Measurements from ENCODE around the gene VGLL4.

VGLL4 gene

GRCh38 chr3:11563159-11563864 is 80.4 kb downstream of the VGLL4 start:
- no peak for ATAC-seq

- no peak for ATAC-seq
Measured at GRCh38 chr3:11562277-11562881, 81.3 kb downstream of the VGLL4 start.

- no peak for ATAC-seq
Measured at GRCh38 chr3:11560746-11561145, 83.0 kb downstream of the VGLL4 start.

DNA sequence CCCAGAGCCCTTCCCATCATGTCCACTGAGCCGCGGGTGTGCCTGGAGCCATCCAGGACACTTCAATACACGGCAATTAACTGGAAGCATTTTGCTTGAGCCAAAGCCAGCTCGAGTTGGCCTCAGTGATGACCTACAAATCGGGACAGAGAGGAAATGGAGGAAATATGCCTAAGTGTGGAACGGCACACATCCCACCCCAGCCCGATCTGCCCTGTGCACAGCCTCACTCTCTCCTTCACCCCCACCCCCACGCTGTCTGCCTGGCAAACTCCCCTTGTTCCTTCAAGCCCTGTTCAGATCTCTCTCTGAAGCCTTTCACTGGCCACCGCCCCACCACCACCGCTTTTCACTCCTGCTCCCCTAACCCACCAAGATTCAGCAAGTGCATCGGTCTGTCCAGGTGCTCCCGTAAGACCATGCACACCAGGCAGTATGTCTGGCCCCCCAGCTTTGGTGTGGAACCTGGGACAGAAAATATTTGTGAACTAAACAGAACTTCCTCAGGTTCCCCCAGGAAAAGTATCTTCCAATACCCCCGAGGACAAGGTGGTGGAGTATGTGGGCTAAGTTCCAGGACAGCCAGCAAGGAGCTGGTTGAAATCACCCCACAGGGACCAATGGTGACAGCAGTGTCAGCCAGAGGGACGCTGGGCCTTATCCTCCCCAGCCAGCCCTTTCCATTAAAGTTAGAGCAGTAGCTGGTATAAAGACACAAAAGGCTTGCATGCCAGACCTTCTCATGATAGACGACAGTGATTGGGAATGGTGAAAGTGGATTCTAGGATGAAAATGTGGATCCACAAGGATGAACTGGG is 83.7 kb downstream of the VGLL4 start:
- no peak for ATAC-seq

DNA sequence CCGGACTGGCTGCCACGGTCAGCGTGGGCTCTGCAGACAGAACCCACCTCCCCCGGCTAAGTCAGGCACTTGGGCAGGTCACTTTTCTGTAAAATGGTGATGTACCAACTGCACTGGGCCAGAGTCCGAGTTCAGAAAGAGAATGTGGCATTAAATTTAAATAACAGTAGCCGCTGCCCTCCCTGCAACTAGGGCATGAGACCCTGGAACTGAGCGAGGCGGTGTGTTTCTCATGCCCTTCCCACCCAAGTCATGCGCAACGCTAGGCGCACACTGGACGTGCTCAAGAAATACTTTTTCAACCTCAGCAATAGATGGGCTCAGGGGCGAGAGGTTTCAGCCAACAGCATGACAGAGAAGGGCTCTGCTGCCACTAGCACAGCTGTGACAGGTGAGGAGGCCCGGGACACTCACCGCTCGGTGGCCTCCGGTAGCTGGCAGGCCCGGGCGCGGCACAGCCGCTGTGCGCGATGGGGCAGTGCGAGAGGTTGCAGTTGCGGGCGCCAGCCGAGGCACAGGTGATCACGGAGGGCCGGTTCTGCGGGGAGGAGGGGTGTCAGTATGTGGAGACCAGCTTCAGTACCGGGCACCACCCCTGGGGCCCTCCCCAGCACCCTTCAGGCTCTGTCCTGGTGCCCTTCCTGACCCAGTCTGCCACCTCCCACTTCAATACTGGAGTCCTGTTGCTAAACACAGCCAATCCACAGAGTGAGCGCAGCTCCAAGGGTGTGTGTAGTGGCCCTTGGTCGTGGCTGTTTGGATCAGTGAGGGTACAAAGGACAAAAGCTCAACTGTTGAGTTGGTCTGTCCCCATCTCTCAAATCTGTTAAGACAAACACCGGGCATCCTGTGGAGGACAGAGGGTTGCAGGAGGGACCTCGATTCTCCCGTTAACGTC is 84.5 kb downstream of the VGLL4 start:
- no peak for ATAC-seq

DNA sequence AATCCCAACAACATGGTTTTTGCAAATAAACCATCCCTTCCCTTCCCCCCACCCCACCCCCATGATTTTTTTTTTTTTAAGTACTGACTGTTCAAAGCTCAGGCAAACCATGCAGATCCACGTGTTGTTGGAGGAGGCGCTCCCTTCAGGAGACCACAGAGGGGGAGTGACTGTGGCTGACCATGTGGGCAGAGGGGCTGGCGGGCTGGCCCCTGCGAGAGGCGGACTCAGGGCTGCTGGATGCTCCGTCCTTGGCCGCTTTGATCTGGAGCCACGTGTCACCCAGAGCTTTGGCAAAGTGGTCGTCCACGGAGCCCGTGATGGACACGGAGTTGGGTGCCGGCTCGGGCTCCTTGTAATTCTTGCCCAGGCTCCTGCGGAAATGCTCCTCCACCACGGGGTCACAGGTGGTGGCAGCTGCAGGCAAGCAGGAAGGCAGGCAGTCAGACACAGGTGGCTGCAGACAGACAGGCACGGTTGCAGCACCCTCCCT is 85.3 kb downstream of the VGLL4 start:
- ATAC-seq, result no peak

- peak; percentile 26 to 28 for ATAC-seq
Measured at GRCh38 chr3:11558002-11558401, 85.7 kb downstream of the VGLL4 start.

- no peak for ATAC-seq
Measured at GRCh38 chr3:11556851-11557644, 86.7 kb downstream of the VGLL4 start.

DNA sequence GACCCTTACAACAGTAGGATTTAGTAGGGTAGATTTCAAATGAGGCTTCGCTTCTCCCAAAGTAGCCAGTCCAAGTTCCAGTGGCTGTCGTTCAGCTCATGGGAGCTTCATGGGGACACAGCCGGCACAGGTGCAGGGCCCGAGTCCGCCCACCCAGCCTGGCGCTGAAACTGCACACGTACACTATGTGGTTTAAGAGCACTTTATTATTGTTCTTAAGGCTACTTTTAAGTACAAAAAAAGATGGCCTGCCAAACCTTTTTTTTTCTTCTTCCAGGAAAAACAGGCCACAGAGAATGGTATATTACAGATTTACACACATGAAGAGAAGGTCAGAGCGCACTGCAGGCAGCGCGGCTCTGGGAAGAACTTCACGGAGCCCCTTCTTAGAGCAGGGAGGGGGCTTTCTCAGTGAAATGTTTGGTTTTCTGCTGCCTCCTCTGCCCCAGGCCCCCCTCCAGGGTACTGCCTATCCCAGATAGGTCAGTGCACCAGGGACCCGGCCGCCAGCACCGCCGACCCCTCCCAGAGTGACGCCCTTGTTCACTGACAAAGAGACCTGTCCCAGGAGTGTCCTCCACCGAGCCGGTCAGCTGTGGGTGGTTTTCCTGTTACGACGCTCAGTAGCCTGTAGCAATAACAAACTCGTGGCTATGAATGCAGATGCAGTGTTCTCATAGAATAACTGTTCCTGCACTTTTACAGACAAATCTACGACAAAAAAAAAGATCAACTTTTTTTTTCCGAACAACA is 87.7 kb downstream of the VGLL4 start:
- no peak for ATAC-seq

- ATAC-seq, result no peak
Measured at GRCh38 chr3:11555211-11555782, 88.4 kb downstream of the VGLL4 start.

DNA sequence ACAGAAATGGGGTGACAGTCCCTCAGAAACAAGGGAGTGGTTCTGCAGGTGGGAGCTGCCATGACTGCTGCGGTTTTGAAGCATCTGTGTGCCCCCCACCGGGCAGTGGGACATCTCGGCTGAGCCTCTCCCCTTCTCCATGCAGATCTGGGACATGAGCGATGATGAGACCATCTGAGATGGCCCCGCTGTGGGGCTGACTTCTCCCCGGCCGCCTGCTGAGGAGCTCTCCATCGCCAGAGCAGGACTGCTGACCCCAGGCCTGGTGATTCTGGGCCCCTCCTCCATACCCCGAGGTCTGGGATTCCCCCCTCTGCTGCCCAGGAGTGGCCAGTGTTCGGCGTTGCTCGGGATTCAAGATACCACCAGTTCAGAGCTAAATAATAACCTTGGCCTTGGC is 89.0 kb downstream of the VGLL4 start:
- ATAC-seq, result no peak

- no peak for ATAC-seq
Measured at GRCh38 chr3:11554236-11554610, 89.5 kb downstream of the VGLL4 start.

DNA sequence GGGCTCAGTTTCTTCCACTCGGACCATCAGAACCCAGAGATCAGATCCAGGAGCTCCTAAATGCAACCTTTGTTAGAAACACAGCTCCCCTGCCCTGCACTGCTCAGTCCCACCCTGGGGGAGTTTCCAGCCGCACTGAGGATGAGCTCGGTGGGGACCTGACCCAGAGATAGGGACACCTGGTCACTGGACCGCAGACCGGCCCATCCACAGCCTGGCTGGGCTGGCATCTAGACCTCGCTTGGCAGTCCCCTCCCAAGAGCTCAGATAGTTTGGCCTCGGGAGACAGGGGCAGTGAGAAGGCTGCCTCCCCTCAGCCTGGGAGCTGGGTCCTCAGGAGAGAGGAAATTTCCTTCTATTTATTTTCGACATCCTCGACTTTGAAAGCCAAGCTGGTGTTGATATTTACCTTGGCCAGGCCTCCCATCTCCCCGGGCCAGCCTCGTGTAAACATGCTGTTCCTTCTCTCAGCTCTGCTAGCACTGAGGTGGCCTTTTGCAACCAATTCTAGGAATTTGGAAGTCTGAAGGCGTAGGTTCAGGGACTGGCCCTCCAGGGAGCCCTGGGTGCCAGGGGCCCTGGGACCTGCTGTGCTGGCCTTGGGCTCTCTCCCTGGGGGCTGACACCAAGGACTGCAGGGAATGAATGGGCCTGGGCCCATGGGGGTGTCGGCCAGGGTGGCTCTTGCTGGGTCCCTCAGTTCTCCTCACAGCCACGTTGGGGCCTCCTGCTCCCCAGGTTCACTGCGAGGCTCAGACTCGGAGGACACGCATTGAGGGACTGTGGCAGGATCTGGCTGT is 90.1 kb downstream of the VGLL4 start:
- ATAC-seq, result no peak

DNA sequence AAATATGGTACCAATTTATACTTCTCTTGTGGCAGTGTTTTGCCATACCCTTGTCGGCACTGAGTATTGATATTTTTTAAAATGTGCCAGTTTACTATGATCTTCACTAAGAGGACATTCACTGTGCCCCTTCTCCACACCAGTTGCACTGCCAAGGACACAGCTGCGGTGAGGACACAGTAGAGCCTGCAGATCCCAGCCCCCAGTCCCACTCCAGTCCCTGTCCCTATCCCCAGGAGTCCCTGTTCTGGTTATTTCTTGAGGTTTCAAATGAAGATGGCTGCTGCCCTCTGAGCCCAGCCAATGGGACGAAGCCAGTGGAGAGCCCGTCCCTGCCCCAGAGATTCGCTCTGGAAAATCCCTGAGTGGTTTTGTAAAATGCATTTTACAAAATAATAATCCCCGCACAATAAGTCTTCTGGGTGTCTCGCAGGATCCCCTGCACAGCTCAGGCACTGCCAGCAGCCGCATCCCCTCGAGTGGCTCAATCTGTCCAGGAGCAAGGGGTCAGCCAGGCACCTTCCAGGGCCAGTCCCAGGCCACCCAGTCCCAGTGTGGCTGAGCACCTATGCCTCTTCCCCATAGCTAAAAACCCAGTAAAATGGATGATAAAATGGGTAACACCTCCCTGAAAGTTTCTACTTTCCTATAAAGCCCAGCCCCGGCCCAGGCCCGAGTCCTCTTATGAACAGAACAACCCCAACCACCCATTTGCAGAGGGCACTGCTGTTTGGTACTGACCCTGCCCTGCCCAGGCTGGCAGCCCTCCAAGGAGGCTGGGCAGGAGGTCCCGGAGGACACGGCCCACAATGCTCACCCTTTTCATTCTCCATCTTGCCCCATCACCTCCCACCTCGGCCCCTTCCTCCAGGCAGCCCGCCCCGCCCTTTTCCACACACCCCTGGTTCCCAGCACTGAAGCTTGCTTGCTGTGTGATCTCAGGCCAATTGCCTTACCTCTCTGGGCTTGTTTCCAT is 91.1 kb downstream of the VGLL4 start:
- ATAC-seq, result no peak

GRCh38 chr3:11551036-11551435 is 92.7 kb downstream of the VGLL4 start:
- no peak for ATAC-seq

GRCh38 chr3:11549580-11550140 is 94.1 kb downstream of the VGLL4 start:
- ATAC-seq, result no peak

GRCh38 chr3:11548721-11549131 is 95.0 kb downstream of the VGLL4 start:
- ATAC-seq, result no peak

DNA sequence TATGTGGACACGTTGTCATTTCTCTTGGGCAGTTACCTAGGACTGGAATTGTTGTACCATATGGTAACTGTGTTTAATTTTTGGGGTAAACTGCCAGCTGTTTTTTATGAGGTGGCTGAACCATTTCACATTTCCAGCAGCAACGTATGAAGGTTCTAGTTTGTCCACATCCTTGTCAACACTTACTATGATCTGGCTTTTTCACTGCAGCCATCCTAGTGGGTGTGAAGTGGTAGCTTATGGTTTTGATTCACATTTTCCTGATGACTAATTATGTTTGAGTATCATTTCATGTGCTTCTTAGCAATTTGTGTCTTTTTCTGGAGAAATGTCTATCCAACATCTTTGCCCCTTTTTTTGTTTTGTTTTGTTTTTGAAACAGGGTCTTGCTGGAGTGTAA is 96.2 kb downstream of the VGLL4 start:
- no peak for ATAC-seq
